ENCODE data around the gene HNRNPDL. TPM values are rescaled to one million over a fixed set of nuclear protein-coding genes. Genes with fewer than 3 reads are reported as not detected.

The HNRNPDL gene
- total RNA-seq, 1 donor from 2014 or later = 93.5 TPM

GRCh38 chr4:82439088-82439487 lies 8.8 kb upstream of the HNRNPDL start:
- H3K4me1 ChIP-seq = no peaks in the 10 kb centered on the region
- no peak for DNase-seq
- no peak overlapping the region for H3K27ac ChIP-seq (replicated peaks)
- H3K27me3 ChIP-seq (ENCODE audit: low read depth) = no peaks in the 10 kb centered on the region
- intact Hi-C loops (cut with micrococcal nuclease) = no loop called here
- H3K9me3 ChIP-seq (replicated peaks) = no peaks in the 10 kb centered on the region
- no peaks in the 10 kb centered on the region for H3K36me3 ChIP-seq
- no peak overlapping the region for H3K4me3 ChIP-seq
- TF ChIP-seq, protein P1, sequence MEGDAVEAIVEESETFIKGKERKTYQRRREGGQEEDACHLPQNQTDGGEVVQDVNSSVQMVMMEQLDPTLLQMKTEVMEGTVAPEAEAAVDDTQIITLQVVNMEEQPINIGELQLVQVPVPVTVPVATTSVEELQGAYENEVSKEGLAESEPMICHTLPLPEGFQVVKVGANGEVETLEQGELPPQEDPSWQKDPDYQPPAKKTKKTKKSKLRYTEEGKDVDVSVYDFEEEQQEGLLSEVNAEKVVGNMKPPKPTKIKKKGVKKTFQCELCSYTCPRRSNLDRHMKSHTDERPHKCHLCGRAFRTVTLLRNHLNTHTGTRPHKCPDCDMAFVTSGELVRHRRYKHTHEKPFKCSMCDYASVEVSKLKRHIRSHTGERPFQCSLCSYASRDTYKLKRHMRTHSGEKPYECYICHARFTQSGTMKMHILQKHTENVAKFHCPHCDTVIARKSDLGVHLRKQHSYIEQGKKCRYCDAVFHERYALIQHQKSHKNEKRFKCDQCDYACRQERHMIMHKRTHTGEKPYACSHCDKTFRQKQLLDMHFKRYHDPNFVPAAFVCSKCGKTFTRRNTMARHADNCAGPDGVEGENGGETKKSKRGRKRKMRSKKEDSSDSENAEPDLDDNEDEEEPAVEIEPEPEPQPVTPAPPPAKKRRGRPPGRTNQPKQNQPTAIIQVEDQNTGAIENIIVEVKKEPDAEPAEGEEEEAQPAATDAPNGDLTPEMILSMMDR (IDR thresholded peaks at IDR 0.05; ENCODE audit: borderline replicate concordance) = no peak

GRCh38 chr4:82437285-82438005 lies 7.2 kb upstream of the HNRNPDL start:
- no peaks in the 10 kb centered on the region for H3K36me3 ChIP-seq
- intact Hi-C loops (cut with micrococcal nuclease) = no loop called here
- H3K4me3 ChIP-seq = no peak overlapping the region
- no peaks in the 10 kb centered on the region for H3K9me3 ChIP-seq (replicated peaks)
- no peak for DNase-seq
- H3K27ac ChIP-seq (replicated peaks) = no peak overlapping the region
- no peaks in the 10 kb centered on the region for H3K27me3 ChIP-seq (ENCODE audit: low read depth)
- TF ChIP-seq, protein P1 (IDR thresholded peaks at IDR 0.05; ENCODE audit: borderline replicate concordance) = no peak
- peaks cover 1% of the 10 kb centered on the region for H3K4me1 ChIP-seq

DNA sequence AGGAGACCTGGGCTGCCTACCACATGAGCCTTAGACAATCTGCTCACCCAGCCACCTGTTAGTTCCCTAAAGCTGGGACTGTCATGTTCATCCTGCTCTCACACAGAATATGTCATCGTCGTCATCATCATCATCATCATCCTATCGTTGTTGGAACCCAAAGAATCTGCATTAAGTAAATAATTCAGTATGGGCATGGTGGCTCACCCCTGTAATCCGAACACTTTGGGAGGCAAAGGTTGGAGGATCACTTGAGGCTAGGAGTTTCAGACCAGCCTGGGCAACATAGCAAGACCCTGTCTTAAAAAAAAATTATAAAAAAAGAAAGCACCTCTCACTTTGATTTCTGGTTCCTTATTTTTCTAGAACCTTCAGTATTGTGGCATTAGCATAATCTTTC lies 6.5 kb upstream of the HNRNPDL start:
- peaks cover 7% of the 10 kb centered on the region for H3K4me1 ChIP-seq
- intact Hi-C loops (cut with micrococcal nuclease) = no loop called here
- H3K27me3 ChIP-seq (ENCODE audit: low read depth) = no peaks in the 10 kb centered on the region
- no peak for DNase-seq
- H3K9me3 ChIP-seq (replicated peaks) = no peaks in the 10 kb centered on the region
- H3K27ac ChIP-seq (replicated peaks) = no peak overlapping the region
- no peak overlapping the region for H3K4me3 ChIP-seq
- no peaks in the 10 kb centered on the region for H3K36me3 ChIP-seq
- TF ChIP-seq, protein P1 (IDR thresholded peaks at IDR 0.05; ENCODE audit: borderline replicate concordance) = no peak

GRCh38 chr4:82436130-82436529 lies 5.9 kb upstream of the HNRNPDL start:
- no peak overlapping the region for H3K4me3 ChIP-seq
- no peak overlapping the region for H3K27ac ChIP-seq (replicated peaks)
- H3K4me1 ChIP-seq = peaks cover 13% of the 10 kb centered on the region
- intact Hi-C loops (cut with micrococcal nuclease) = no loop called here
- no peaks in the 10 kb centered on the region for H3K27me3 ChIP-seq (ENCODE audit: low read depth)
- H3K36me3 ChIP-seq = no peaks in the 10 kb centered on the region
- H3K9me3 ChIP-seq (replicated peaks) = no peaks in the 10 kb centered on the region
- TF ChIP-seq, protein P1 (IDR thresholded peaks at IDR 0.05; ENCODE audit: borderline replicate concordance) = no peak
- DNase-seq = no peak

DNA sequence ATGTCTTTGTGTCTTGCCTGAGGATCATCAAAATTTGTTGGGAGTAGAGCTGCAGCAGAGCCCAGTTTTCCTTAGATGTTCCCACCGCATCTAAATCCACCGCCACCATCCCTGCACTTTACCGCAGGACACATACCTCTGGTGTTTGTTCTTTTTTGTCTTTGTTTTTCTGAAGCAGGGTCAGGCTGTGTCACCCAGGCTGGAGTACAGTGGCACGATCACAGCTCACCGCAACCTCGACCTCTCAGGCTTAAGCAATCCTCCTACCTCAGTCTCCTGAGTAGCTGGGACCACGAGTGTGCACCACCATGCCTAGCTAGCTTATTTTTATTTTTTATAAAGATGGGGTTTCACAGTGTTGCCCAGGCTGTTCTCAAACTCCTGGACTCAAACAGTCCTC lies 4.7 kb upstream of the HNRNPDL start:
- Histone ChIP-seq H3K27me3 (ENCODE audit: low read depth) (no peaks in the 10 kb centered on the region), H3K9me3 (replicated peaks) (no peaks in the 10 kb centered on the region), H3K4me3 (no peak overlapping the region), H3K4me1 (peaks cover 23% of the 10 kb centered on the region), H3K36me3 (no peaks in the 10 kb centered on the region), H3K27ac (replicated peaks) (no peak overlapping the region)
- TF ChIP-seq, protein P1 (IDR thresholded peaks at IDR 0.05; ENCODE audit: borderline replicate concordance) = no peak
- DNase-seq = no peak
- intact Hi-C loops (cut with micrococcal nuclease) = no loop called here
